ENCODE data around the gene MPP2. TPM values are rescaled to one million over a fixed set of nuclear protein-coding genes. Genes with fewer than 3 reads are reported as not detected.
A peak's percentile ranks its signal among the peaks of the same experiment; 100 is the strongest.

Gene MPP2
- total and polyA plus RNA-seq, 9 of the 15 experiments (the other 6 are each of a cell fraction or from before 2014, with no cell fraction given): 0.04 to 1.0 (median 0.24) TPM

GRCh38 chr17:43900858-43901754 is 6.2 kb downstream of the MPP2 start:
- 10% methylated on average over 13 of the region's 13 CpGs for WGBS (ENCODE audit: insufficient coverage, low coverage, missing lambda C conversion rate)
- Histone ChIP-seq H3K9me1 (ENCODE audit: control insufficient read depth, insufficient read depth, low read length) (peaks cover 4% of the 10 kb centered on the region), H2AFZ (ENCODE audit: low read depth, low read length) (peak overlapping the region; percentile 65), H4K20me1 (replicated peaks; ENCODE audit: control insufficient read depth, insufficient read depth, low read length) (0 out of 2 replicates have a peak, but pooled peaks cover 3% of the 10 kb centered on the region), H3K27me3 (ENCODE audit: control insufficient read depth in 2 of 2, insufficient read depth in 2 of 2, low read length in 2 of 2) (peaks cover 3 to 41% of the 10 kb centered on the region in 2 experiments; a peak in 3 of 5 replicates), H3K9ac (ENCODE audit: insufficient read depth in 1 of 2, low read depth in 2 of 2, low read length in 2 of 2) (no peak overlapping the region; a peak in 1 of 4 replicates), H3K79me2 (ENCODE audit: control insufficient read depth, insufficient read depth, low read length) (no peaks in the 10 kb centered on the region), H3K4me2 (ENCODE audit: insufficient read depth, low read length) (peak overlapping the region; percentile 68), H3K36me3 (ENCODE audit: control insufficient read depth, insufficient read depth, low read length) (no peaks in the 10 kb centered on the region), H3K4me1 (replicated peaks in 1 of 2; ENCODE audit: control insufficient read depth in 2 of 2, insufficient read depth in 2 of 2, low read length in 2 of 2) (peaks cover 4 to 15% of the 10 kb centered on the region in 2 experiments; a peak in 3 of 5 replicates), H3K9me3 (replicated peaks; ENCODE audit: control insufficient read depth, insufficient read depth, low read depth, low read length) (no peaks in the 10 kb centered on the region), H3K4me3 (peak overlapping the region; percentile 28), H3K27ac (ENCODE audit: extremely low read depth, low read depth, low read length) (no peak overlapping the region)
- DNase-seq (ENCODE audit: extremely low read depth in 1 of 4, low spot score in 3 of 4) (no peak), ATAC-seq (0 out of 3 replicates have a peak, but pooled peaks have one; percentile 7), FAIRE-seq (no peak)
- ChIA-PET POLR2A (interaction anchor here (0.6 to 1.1 kb wide), 5 partner anchors 9 to 292 kb away, joined by 3 to 4 read pairs (median 3); no protein-coding TSS in a partner anchor), CTCF (ENCODE audit: low intra/inter-chr PET ratio) (no interaction called here)
- no TSS peak for BruUV-seq (replicated peaks)
- intact Hi-C loops (cut with micrococcal nuclease) (no loop called here), in situ Hi-C loops (cut with MboI) (no loop called here)
- TF ChIP-seq RFX7 (CRISPR knock-in tag; IDR thresholded peaks at IDR 0.05) (no peak), TRIM28 (IDR thresholded peaks at IDR 0.05) (no peak), ZBTB7A (IDR thresholded peaks at IDR 0.05; ENCODE audit: borderline replicate concordance, control insufficient read depth, low read depth, low read length) (peak; percentile 21; the same call in 1 of the 2 replicates), ZFP91 (CRISPR knock-in tag; IDR thresholded peaks at IDR 0.05) (0 out of 2 replicates have a peak, but pooled peaks have one; percentile 52), ZBTB26 (CRISPR knock-in tag; IDR thresholded peaks at IDR 0.05) (no peak), ZNF511 (CRISPR knock-in tag; IDR thresholded peaks at IDR 0.05) (0 out of 2 replicates have a peak, but pooled peaks have one; percentile 2), GTF2F1 (IDR thresholded peaks at IDR 0.05; ENCODE audit: low read depth, low read length) (no peak), PRMT5 (CRISPR knock-in tag; IDR thresholded peaks at IDR 0.05) (no peak), TRIM25 (IDR thresholded peaks at IDR 0.05; ENCODE audit: borderline replicate concordance) (no peak)

Data from K562 (cell line).